Neutrophil (primary cell): ENCODE data around the gene ASXL1.

Experiments used
- H3K27ac ChIP-seq: fragments of 200-600 bp; sonication (generic); 2 replicates; pipeline ENCODE4 v1.5.1; 2016; ENCODE audit warnings: mild to moderate bottlenecking, moderate library complexity
- H3K27me3 ChIP-seq: fragments of 200-600 bp; sonication (generic); 2 replicates; pipeline ENCODE4 v1.6.0; 2016; ENCODE audit warnings: mild to moderate bottlenecking
- H3K36me3 ChIP-seq: fragments of 200-600 bp; sonication (generic); 2 replicates; pipeline ENCODE4 v1.5.1; 2017
- H3K4me1 ChIP-seq, 2 experiments: fragments of 200-600 bp in 1 of 2; sonication (generic) in 1 of 2; 1 replicate in 1 of 2; 2 replicates in 1 of 2; pipeline versions ENCODE4 v1.5.1 to v1.6.1; 2013 to 2016; ENCODE audit warnings: low read depth in 1 of 2, low read length in 1 of 2, mild to moderate bottlenecking in 1 of 2, moderate library complexity in 1 of 2; ENCODE audit not compliant: control insufficient read depth in 1 of 2, insufficient read depth in 1 of 2
- H3K4me3 ChIP-seq, 2 experiments: fragments of 200-600 bp in 1 of 2; sonication (generic) in 1 of 2; 1 replicate in 1 of 2; 2 replicates in 1 of 2; pipeline ENCODE4 v1.5.1; 2013 to 2016; ENCODE audit warnings: low read depth in 1 of 2, low read length in 1 of 2, mild to moderate bottlenecking in 1 of 2, moderate library complexity in 1 of 2
- H3K9me3 ChIP-seq: fragments of 200-600 bp; sonication (generic); 2 replicates; pipeline ENCODE4 v1.5.1; 2016
- CTCF ChIP-seq: fragments of 200-600 bp; sonication (generic); IDR thresholded peaks from 2 replicates; pipeline ENCODE4 v1.5.1; 2016; ENCODE audit warnings: antibody characterized with exemption

ASXL1 gene

GRCh38 chr20:32460231-32460630 lies 102.1 kb downstream of the ASXL1 start:
- peaks cover 13 to 16% of the 10 kb centered on the region in 2 experiments for H3K4me1 ChIP-seq
- no peak overlapping the region for H3K27ac ChIP-seq
- peaks cover 62% of the 10 kb centered on the region for H3K36me3 ChIP-seq
- no peaks in the 10 kb centered on the region for H3K27me3 ChIP-seq
- H3K9me3 ChIP-seq, result no peaks in the 10 kb centered on the region
- TF ChIP-seq CTCF, result no peak
- H3K4me3 ChIP-seq, result no peak overlapping the region

DNA sequence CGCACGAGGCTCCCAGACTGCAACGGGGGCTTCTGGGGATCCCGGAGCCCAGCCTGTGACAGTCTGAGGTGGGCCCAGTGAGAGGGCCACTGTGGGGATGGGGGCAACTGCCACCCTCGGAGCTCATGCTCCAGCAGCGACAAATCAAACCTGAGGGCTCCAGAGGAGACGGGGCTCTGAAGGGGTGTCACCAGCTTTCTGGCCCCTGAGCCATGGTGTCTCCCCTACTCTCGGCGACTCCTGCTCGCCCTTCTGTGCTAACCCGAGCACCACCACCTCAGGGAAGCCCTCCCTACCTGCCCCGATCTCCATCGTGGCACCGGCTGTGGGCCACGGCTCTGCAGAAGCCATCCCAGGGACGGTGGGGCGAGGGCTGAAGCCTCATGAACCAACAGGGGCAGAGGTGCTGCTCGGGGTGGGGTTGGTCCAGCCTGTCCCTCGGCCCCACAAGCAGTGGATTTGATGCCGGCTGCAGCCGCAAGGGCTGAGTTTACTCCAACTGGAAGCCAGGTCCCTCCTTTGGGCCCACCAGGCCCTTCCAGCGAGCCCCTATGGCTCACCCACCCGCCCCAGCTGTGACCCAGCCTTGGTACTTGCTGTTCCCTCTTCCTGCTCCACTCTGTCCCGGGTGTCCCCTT lies 102.7 kb downstream of the ASXL1 start:
- H3K27ac ChIP-seq, result no peak overlapping the region

GRCh38 chr20:32461836-32462600 lies 103.9 kb downstream of the ASXL1 start:
- no peak overlapping the region for H3K4me3 ChIP-seq
- no peaks in the 10 kb centered on the region for H3K9me3 ChIP-seq
- no peak for TF ChIP-seq CTCF
- peaks cover 20 to 21% of the 10 kb centered on the region in 2 experiments for H3K4me1 ChIP-seq
- peaks cover 54% of the 10 kb centered on the region for H3K36me3 ChIP-seq
- H3K27me3 ChIP-seq, result no peaks in the 10 kb centered on the region
- no peak overlapping the region for H3K27ac ChIP-seq

More for the DNA sequence above, 102.7 kb downstream of the ASXL1 start:
- peaks cover 19 to 21% of the 10 kb centered on the region in 2 experiments for H3K4me1 ChIP-seq
- H3K27me3 ChIP-seq, result no peaks in the 10 kb centered on the region
- H3K36me3 ChIP-seq, result peaks cover 57% of the 10 kb centered on the region
- no peak for TF ChIP-seq CTCF
- H3K4me3 ChIP-seq, result no peak overlapping the region
- no peaks in the 10 kb centered on the region for H3K9me3 ChIP-seq

DNA sequence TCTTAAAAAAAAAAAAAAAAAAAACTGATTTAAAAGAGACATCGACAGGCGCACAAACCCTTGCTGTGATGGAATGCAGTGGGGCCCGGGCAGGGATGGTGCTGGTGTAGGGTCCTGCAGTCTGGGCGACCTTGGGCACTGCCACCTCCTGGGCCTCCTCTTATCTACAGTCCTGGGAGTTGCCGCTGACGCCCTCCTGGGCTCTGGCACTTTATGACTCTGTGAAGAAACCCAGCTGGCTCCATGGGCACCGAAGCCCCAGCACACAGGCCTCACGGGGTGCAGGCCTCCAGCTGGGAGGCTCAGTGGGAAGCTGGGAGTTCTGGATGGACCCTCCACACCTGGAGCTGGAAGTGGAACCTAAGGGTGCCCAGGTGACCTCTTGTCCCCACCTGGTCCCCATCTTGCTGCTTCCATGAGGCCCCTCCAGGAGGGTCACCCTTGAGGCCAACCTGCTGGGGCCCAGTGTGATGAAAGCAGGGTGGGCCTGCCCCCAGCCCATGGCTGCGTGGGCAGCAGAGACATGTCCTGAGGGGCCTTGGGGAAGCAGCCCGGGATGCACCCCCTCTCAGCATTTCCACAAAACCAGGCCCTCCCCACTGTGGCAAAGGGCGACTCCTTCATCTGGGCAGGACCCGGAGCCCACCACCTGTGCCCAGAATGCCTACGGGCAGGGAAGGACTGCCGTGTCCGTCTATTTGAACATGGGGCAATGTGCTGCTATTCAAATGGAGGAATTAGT lies 104.9 kb downstream of the ASXL1 start:
- Histone ChIP-seq H3K9me3 (no peaks in the 10 kb centered on the region), H3K4me1 (peaks cover 11 to 12% of the 10 kb centered on the region in 2 experiments), H3K4me3 (no peak overlapping the region), H3K27ac (no peak overlapping the region), H3K36me3 (peaks cover 59% of the 10 kb centered on the region), H3K27me3 (no peaks in the 10 kb centered on the region)
- no peak for TF ChIP-seq CTCF

GRCh38 chr20:32463642-32464400 lies 105.7 kb downstream of the ASXL1 start:
- H3K4me1 ChIP-seq, result peaks cover 11 to 13% of the 10 kb centered on the region in 2 experiments
- peaks cover 52% of the 10 kb centered on the region for H3K36me3 ChIP-seq
- H3K27me3 ChIP-seq, result no peaks in the 10 kb centered on the region
- H3K27ac ChIP-seq, result no peak overlapping the region
- no peak for TF ChIP-seq CTCF
- no peak overlapping the region for H3K4me3 ChIP-seq
- no peaks in the 10 kb centered on the region for H3K9me3 ChIP-seq
